Measurements from ENCODE around the gene RCVRN. TPM values are rescaled to one million over a fixed set of nuclear protein-coding genes. Genes with fewer than 3 reads are reported as not detected.

The RCVRN gene
- polyA plus RNA-seq, 4 donors = 0.12 to 0.38 TPM; not detected in 2

- no peak overlapping the region for H3K27ac ChIP-seq (ENCODE audit: low read depth in 1 of 3, low read length in 2 of 3)
- no peak for FAIRE-seq
- WGBS, 3 donors = 73 to 87% (median 80%) methylated on average over 7 of the region's 7 CpGs
- H3K9me3 ChIP-seq (ENCODE audit: control insufficient read depth in 2 of 2, insufficient read depth in 1 of 2, low read depth in 1 of 2, low read length in 1 of 2) = no peaks in the 10 kb centered on the region
- no peak for DNase-seq
- peaks cover 0 to 3% (median 0%) of the 10 kb centered on the region in 3 donors for H3K27me3 ChIP-seq (ENCODE audit: control insufficient read depth in 3 of 3, insufficient read depth in 3 of 3, low read length in 3 of 3)
- no peaks in the 10 kb centered on the region for H3K4me1 ChIP-seq (ENCODE audit: control insufficient read depth in 3 of 3, insufficient read depth in 2 of 3, low read depth in 1 of 3, low read length in 2 of 3)
- no peak overlapping the region for H3K4me3 ChIP-seq (ENCODE audit: low read depth in 1 of 3, low read length in 3 of 3)
- no peaks in the 10 kb centered on the region for H3K36me3 ChIP-seq (ENCODE audit: control insufficient read depth in 3 of 3, insufficient read depth in 2 of 3, low read depth in 1 of 3, low read length in 3 of 3)
These were observed 2.1 kb upstream of the RCVRN start for GRCh38 chr17:9907131-9907530.

GRCh38 chr17:9906616-9907015, 1.5 kb upstream of the RCVRN start:
- no peak overlapping the region for H3K27ac ChIP-seq (ENCODE audit: low read depth in 1 of 3, low read length in 2 of 3)
- no peaks in the 10 kb centered on the region for H3K36me3 ChIP-seq (ENCODE audit: control insufficient read depth in 3 of 3, insufficient read depth in 2 of 3, low read depth in 1 of 3, low read length in 3 of 3)
- DNase-seq = no peak
- H3K4me1 ChIP-seq (ENCODE audit: control insufficient read depth in 3 of 3, insufficient read depth in 2 of 3, low read depth in 1 of 3, low read length in 2 of 3) = peaks cover 0 to 2% (median 0%) of the 10 kb centered on the region in 3 donors
- FAIRE-seq = no peak
- WGBS, 3 donors = 58 to 71% (median 65%) methylated on average over 14 of the region's 14 CpGs
- H3K27me3 ChIP-seq (ENCODE audit: control insufficient read depth in 3 of 3, insufficient read depth in 3 of 3, low read length in 3 of 3) = peaks cover 0 to 3% (median 0%) of the 10 kb centered on the region in 3 donors
- H3K9me3 ChIP-seq (ENCODE audit: control insufficient read depth in 2 of 2, insufficient read depth in 1 of 2, low read depth in 1 of 2, low read length in 1 of 2) = no peaks in the 10 kb centered on the region
- no peak overlapping the region for H3K4me3 ChIP-seq (ENCODE audit: low read depth in 1 of 3, low read length in 3 of 3)

- FAIRE-seq = no peak
- peaks cover 0 to 5% (median 0%) of the 10 kb centered on the region in 3 donors for H3K4me1 ChIP-seq (ENCODE audit: control insufficient read depth in 3 of 3, insufficient read depth in 2 of 3, low read depth in 1 of 3, low read length in 2 of 3)
- no peaks in the 10 kb centered on the region for H3K9me3 ChIP-seq (ENCODE audit: control insufficient read depth in 2 of 2, insufficient read depth in 1 of 2, low read depth in 1 of 2, low read length in 1 of 2)
- no peak overlapping the region for H3K4me3 ChIP-seq (ENCODE audit: low read depth in 1 of 3, low read length in 3 of 3)
- no peaks in the 10 kb centered on the region for H3K36me3 ChIP-seq (ENCODE audit: control insufficient read depth in 3 of 3, insufficient read depth in 2 of 3, low read depth in 1 of 3, low read length in 3 of 3)
- 7 to 15% (median 13%) methylated on average over 4 of the region's 4 CpGs for WGBS, 3 donors
- peaks cover 0 to 3% (median 0%) of the 10 kb centered on the region in 3 donors for H3K27me3 ChIP-seq (ENCODE audit: control insufficient read depth in 3 of 3, insufficient read depth in 3 of 3, low read length in 3 of 3)
- DNase-seq = no peak
- H3K27ac ChIP-seq (ENCODE audit: low read depth in 1 of 3, low read length in 2 of 3) = no peak overlapping the region
These were observed 831 bp upstream of the RCVRN start for GRCh38 chr17:9905902-9906301.

- Histone ChIP-seq H3K36me3 (ENCODE audit: control insufficient read depth in 3 of 3, insufficient read depth in 2 of 3, low read depth in 1 of 3, low read length in 3 of 3) (no peaks in the 10 kb centered on the region), H3K4me3 (ENCODE audit: low read depth in 1 of 3, low read length in 3 of 3) (no peak overlapping the region), H3K9me3 (ENCODE audit: control insufficient read depth in 2 of 2, insufficient read depth in 1 of 2, low read depth in 1 of 2, low read length in 1 of 2) (no peaks in the 10 kb centered on the region), H3K27ac (ENCODE audit: low read depth in 1 of 3, low read length in 2 of 3) (no peak overlapping the region), H3K4me1 (ENCODE audit: control insufficient read depth in 3 of 3, insufficient read depth in 2 of 3, low read depth in 1 of 3, low read length in 2 of 3) (peaks cover 0 to 5% (median 0%) of the 10 kb centered on the region in 3 donors), H3K27me3 (ENCODE audit: control insufficient read depth in 3 of 3, insufficient read depth in 3 of 3, low read length in 3 of 3) (peaks cover 0 to 3% (median 0%) of the 10 kb centered on the region in 3 donors)
- DNase-seq = no peak
- no peak for FAIRE-seq
- WGBS, 3 donors = 95% methylated on average over 31 to 35 of the region's 35 CpGs
These were observed 594 bp downstream of the RCVRN start for GRCh38 chr17:9904277-9905077.

- Histone ChIP-seq H3K27me3 (ENCODE audit: control insufficient read depth in 3 of 3, insufficient read depth in 3 of 3, low read length in 3 of 3) (peaks cover 0 to 3% (median 0%) of the 10 kb centered on the region in 3 donors), H3K36me3 (ENCODE audit: control insufficient read depth in 3 of 3, insufficient read depth in 2 of 3, low read depth in 1 of 3, low read length in 3 of 3) (no peaks in the 10 kb centered on the region), H3K9me3 (ENCODE audit: control insufficient read depth in 2 of 2, insufficient read depth in 1 of 2, low read depth in 1 of 2, low read length in 1 of 2) (no peaks in the 10 kb centered on the region), H3K4me3 (ENCODE audit: low read depth in 1 of 3, low read length in 3 of 3) (no peak overlapping the region), H3K4me1 (ENCODE audit: control insufficient read depth in 3 of 3, insufficient read depth in 2 of 3, low read depth in 1 of 3, low read length in 2 of 3) (peaks cover 0 to 5% (median 0%) of the 10 kb centered on the region in 3 donors), H3K27ac (ENCODE audit: low read depth in 1 of 3, low read length in 2 of 3) (no peak overlapping the region)
- DNase-seq (no peak), FAIRE-seq (no peak)
- 11 to 15% (median 15%) methylated on average over 2 of the region's 2 CpGs for WGBS, 3 donors
These were observed 3.0 kb downstream of the RCVRN start for GRCh38 chr17:9902120-9902519.

- Histone ChIP-seq H3K36me3 (ENCODE audit: control insufficient read depth in 3 of 3, insufficient read depth in 2 of 3, low read depth in 1 of 3, low read length in 3 of 3) (no peaks in the 10 kb centered on the region), H3K9me3 (ENCODE audit: control insufficient read depth in 2 of 2, insufficient read depth in 1 of 2, low read depth in 1 of 2, low read length in 1 of 2) (no peaks in the 10 kb centered on the region), H3K27ac (ENCODE audit: low read depth in 1 of 3, low read length in 2 of 3) (peak overlapping the region in 2 of 3 donors; percentile 36 to 42), H3K4me1 (ENCODE audit: control insufficient read depth in 3 of 3, insufficient read depth in 2 of 3, low read depth in 1 of 3, low read length in 2 of 3) (peaks cover 0 to 5% (median 0%) of the 10 kb centered on the region in 3 donors), H3K27me3 (ENCODE audit: control insufficient read depth in 3 of 3, insufficient read depth in 3 of 3, low read length in 3 of 3) (no peaks in the 10 kb centered on the region), H3K4me3 (ENCODE audit: low read depth in 1 of 3, low read length in 3 of 3) (no peak overlapping the region)
- no peak for DNase-seq
- WGBS, 3 donors = 35 to 78% (median 68%) methylated on average over 8 of the region's 8 CpGs
- no peak for FAIRE-seq
These were observed 4.3 kb downstream of the RCVRN start for GRCh38 chr17:9900784-9901183.

GRCh38 chr17:9900044-9900594, 5.0 kb downstream of the RCVRN start:
- WGBS, 3 donors = 40 to 44% (median 43%) methylated on average over 8 of the region's 8 CpGs

GRCh38 chr17:9899280-9900043, 5.6 kb downstream of the RCVRN start:
- no peaks in the 10 kb centered on the region for H3K9me3 ChIP-seq (ENCODE audit: control insufficient read depth in 2 of 2, insufficient read depth in 1 of 2, low read depth in 1 of 2, low read length in 1 of 2)
- H3K4me1 ChIP-seq (ENCODE audit: control insufficient read depth in 3 of 3, insufficient read depth in 2 of 3, low read depth in 1 of 3, low read length in 2 of 3) = peaks cover 0 to 5% (median 0%) of the 10 kb centered on the region in 3 donors
- no peak for DNase-seq
- H3K27me3 ChIP-seq (ENCODE audit: control insufficient read depth in 3 of 3, insufficient read depth in 3 of 3, low read length in 3 of 3) = no peaks in the 10 kb centered on the region
- WGBS, 3 donors = 69 to 81% (median 77%) methylated on average over 21 of the region's 21 CpGs
- peak overlapping the region in 1 of 3 donors; percentile 48 for H3K27ac ChIP-seq (ENCODE audit: low read depth in 1 of 3, low read length in 2 of 3)
- H3K36me3 ChIP-seq (ENCODE audit: control insufficient read depth in 3 of 3, insufficient read depth in 2 of 3, low read depth in 1 of 3, low read length in 3 of 3) = no peaks in the 10 kb centered on the region
- no peak overlapping the region for H3K4me3 ChIP-seq (ENCODE audit: low read depth in 1 of 3, low read length in 3 of 3)
- no peak for FAIRE-seq

More at GRCh38 chr17:9900044-9900594, 5.0 kb downstream of the RCVRN start:
- H3K9me3 ChIP-seq (ENCODE audit: control insufficient read depth in 2 of 2, insufficient read depth in 1 of 2, low read depth in 1 of 2, low read length in 1 of 2) = no peaks in the 10 kb centered on the region
- no peaks in the 10 kb centered on the region for H3K27me3 ChIP-seq (ENCODE audit: control insufficient read depth in 3 of 3, insufficient read depth in 3 of 3, low read length in 3 of 3)
- H3K4me1 ChIP-seq (ENCODE audit: control insufficient read depth in 3 of 3, insufficient read depth in 2 of 3, low read depth in 1 of 3, low read length in 2 of 3) = peaks cover 0 to 5% (median 0%) of the 10 kb centered on the region in 3 donors
- no peak overlapping the region for H3K4me3 ChIP-seq (ENCODE audit: low read depth in 1 of 3, low read length in 3 of 3)
- no peak for DNase-seq
- peak overlapping the region in 2 of 3 donors; percentile 25 to 42 for H3K27ac ChIP-seq (ENCODE audit: low read depth in 1 of 3, low read length in 2 of 3)
- no peaks in the 10 kb centered on the region for H3K36me3 ChIP-seq (ENCODE audit: control insufficient read depth in 3 of 3, insufficient read depth in 2 of 3, low read depth in 1 of 3, low read length in 3 of 3)
- FAIRE-seq = no peak
